GM19455 (cell line): ENCODE data around the gene PARS2.

Experiments used
- ATAC-seq: cut with Tn5 transposase; IDR thresholded peaks from one replicate; pipeline ENCODE4 v1.9.1; 2021; ENCODE audit not compliant: unreplicated experiment

PARS2 gene

DNA sequence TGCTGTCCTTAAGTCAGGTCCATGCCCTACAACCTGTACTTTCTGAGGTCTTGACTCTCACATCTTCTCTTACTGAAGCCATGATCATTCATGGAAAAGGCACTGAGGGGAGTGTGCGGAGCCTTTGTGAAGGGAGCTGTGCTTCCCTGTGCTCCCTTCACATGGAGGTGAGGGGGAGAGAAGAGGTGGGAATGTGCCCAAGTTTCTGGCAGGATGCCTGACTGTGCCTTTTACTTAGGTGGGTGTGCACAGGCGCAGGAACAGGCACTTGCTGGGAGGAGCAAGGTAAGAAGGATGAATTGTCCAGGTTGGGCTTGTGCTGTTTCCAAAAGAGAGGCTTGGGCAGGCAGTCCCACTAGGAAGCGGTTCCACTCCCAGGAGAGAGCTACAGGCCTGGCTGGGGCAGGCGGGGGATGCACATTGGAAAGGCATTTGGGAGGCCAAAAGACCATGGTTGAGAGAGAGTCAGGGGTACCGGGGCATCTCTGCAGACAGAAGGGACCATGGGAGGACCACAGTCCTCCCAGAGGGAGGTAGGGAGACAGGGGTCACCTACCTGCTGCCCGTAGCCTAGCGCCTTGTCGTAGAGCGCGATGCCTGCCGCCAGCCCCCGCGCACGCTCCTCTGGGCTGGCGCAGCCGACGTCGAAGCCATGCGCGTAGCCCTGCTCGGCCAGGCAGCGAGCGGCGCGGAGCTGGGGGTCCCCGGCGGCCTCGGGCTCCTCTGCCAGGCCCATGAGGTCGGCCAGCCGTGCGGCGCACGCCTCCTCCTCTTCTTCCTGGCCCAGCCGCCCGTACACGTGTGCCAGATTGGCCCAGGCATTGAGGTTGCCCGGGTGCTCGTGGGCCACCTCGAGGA lies 35.9 kb upstream of the PARS2 start:
- ATAC-seq = no peak

DNA sequence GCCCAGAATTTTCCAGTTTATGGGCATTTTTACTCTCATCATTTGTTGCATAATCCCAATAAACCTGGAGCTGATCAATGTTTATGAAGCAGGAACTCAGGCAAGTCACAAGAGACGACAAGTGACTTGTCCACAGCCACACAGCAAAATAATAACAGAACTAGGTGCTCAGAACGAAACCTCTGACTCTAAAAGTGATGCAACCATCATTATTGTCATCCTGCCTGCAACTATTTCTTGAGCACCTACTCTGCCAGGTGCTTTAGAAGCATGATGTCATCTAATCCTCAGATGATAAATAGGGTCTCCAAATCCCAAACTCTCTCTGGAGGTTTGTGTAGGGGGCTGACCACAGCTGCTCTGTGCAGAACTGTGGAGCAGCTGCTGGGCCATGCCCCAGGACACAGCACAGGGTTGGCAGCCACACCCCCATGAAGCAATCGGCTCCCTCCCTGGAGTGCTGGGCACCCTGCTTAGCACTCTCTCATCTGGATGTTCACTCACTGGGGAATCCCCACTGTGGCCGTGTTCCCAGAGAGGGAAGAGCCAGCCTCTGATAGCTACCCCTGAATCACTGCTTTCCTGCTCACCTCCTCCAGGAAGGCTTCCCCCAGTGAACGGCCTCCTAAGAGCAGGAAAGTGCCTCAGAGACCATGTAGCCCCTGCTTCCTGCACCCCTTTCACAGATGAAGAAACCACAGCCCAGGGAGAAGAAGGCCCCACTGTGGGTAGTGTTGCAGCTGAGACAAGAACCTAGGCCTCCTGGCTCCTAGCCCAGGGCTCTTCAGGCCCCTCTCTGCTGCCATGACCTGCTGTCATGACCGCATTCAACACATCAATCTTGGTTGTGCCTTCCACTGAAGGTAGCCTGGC lies 34.7 kb upstream of the PARS2 start:
- peak; percentile 41 for ATAC-seq

DNA sequence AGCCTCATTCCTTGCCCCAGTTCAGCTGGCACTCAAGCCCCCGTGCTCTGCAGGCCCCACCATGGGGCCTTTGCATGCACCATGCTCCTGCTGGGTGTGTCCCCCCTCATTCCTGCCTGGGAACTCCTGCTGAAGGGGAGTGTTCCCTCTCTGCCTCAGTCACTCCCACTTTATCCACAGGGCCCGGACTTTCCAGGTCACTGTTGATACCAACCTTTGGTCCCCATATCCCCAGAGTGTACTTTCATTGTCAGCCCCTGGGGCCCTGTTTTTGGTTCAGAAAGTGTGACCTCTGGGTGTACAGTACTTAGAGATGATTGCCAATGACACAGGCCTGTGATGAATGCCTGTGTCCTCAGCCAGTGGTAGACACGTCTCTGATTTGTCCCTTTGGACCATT lies 33.9 kb upstream of the PARS2 start:
- ATAC-seq = no peak

DNA sequence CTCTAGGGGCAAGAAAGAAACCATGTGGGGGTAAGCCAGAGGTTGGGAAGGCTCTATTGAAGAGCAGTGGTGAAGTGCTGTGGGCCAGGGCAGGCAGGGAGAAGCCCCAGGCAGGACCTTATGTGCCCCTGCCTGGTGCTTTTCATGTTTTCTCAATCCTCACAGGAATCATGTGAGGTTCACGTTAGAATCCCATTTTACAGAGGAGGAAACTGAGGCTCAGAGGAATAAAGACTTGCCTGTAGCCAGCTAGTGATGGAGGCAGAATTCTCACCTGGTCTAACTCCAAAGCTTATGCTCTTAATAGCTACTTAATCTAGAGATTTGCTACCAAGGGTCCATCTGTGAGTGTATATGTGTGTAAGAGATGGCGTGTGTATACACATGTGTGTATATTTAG lies 32.6 kb upstream of the PARS2 start:
- no peak for ATAC-seq

DNA sequence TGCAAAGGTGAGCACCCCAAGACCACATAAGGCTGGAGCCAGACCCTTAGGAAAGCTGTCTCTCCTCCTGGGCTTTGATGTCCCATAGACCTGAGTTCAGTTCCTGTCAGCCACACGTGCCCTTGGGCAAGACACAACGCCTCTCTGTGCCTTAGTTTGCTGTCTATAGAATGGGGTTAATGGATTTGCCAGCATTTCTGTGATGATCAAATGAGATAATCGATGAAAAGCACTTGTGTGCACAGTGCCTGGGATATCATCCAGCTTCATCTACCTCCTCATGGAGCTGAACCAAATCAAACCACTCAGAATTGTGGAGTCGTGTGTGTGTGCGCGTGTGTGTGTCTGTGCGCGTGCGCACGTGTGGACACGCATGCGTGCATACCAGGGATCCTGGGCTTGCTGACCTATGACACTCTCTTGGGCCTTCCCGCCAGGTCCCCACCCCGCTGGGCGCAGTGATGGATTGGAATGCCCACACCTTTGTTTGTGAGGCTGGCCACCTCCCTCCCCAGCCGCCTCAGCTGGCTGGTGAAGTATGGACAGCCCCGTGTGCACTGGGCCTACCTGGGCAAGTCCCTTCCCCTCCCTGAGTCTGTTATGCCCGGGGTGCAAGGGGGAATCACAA lies 31.6 kb upstream of the PARS2 start:
- no peak for ATAC-seq

DNA sequence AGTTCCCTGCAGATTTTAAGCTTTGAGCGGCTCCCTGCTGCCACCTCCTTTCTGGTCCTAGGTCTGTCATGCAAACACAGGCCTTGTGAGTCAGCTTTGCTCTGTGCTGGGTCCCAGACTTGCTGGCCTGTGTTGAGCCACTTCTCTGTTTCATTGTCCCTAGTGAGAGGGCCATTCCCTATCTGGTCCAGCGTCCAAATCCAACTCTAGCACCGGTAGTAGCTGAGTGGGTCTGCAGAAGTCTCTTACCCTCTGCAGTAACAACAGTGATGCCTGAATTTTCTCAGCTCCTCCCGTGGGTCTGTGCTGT lies 31.0 kb upstream of the PARS2 start:
- ATAC-seq = no peak

DNA sequence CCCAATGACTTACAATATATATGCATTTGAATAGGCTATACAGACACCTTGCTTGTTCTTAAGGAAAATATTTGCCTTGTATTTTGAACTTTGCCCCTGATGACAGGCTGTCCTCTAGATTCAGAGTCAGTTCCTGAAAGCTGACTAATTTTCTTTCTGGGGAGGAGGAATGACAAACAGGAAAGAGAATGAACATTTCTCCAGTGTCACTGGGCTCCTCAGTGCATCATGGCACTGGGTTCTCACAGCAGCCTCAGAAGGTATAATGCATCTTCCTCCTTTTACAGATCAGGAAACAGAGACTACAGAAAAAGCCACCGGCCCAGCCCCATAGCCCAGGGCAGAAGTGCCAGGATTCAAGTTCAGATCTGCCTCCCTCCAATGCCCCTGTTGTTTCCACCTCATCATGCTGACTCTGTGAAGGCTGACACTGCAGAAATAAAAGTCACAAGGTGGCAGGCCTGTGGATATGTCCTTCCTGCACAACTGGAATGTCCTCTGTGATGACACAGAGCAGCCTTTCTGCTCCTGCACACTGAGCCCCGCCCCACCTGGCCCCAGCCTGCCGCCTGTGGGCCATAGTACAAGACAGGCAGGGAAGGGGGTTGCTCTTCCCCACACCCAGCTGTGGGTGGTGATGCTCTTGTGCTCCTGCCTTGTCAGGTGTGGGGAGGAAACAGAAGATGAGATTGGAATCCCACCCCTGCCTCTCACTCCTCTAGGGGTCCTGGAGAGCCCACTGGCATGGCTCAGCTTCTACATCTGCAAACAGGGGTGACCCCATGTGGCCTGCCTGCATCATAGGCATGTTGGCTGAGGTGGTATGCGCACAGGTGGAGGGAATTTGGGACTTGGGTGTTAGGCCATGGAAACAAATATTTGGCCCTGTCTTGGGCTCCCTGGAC lies 30.4 kb upstream of the PARS2 start:
- no peak for ATAC-seq

DNA sequence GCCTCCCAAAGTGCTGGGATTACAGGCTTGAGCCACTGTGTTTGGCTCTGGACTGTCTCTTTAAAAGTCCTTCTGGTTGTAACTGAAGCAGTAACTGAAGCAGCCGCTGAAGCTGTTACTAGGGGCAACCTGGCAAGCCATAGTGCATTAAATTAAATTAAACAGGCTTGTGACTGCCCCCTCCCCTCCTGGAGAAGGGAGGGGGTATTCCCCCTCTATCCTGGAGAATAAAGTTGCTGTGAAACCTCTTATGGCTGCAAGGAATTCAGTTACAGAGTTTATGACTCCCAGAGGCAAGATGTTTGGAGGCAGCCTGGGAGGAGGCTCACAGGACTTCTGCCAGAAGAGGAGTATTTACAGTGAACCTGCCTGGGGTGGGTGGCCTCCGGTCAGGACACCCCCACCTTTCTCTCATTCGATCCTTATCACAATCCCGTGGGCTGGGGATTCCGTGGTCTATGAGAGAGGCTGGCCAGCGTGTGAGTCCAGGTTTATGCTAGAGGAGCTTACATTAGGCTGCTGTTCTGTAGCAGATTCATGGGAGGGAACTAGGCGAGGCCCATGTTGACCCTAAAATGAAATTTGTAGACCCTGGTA lies 28.5 kb upstream of the PARS2 start:
- no peak for ATAC-seq

DNA sequence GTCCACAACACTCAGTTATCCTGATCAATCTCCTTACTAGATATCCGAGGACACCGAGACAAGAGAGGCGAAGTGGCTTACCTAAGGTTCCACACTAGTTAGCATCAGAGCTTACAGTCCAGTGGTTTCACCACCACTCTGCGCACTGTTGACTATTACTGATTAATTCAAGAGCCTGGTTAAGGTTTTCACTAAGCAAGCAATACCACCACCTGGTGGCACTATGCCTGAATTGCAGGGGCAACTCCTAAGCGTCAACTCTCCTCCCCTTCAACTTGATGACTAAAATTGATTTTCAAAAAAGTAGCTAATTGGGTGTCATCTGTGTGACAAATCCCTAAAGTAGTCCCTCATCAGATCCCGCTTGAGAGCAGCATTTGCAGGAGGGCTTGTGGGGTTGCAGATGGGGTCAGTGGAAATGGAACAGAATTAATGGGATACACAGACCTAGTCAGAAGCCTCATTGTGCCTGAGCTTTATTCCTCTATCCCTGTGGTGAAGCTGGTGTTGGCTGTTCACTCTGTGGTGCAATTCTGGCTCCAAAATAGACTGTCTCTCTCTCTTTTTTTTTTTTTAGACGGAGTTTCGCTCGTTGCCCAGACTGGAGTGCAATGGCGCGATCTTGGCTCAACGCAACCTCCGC lies 27.7 kb upstream of the PARS2 start:
- no peak for ATAC-seq

DNA sequence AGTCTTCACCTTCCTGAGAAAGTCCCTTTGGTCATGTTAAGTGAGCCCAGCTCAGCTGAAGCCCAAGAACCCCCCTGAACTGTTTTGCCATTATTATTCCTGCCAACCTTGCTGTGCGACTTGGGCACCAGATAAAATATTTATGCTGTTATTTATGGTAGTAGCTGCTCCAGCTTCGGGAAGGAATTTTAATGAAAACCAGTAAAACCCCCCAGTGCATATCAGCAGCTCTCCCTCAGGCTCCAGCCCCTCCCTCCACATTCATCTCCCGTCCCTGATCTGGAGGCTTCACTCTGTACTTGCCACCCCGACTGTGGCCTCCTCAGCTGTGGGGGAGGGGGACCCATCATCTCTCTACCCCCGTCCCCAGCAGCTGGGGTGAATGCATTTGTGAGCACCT lies 24.1 kb upstream of the PARS2 start:
- no peak for ATAC-seq

DNA sequence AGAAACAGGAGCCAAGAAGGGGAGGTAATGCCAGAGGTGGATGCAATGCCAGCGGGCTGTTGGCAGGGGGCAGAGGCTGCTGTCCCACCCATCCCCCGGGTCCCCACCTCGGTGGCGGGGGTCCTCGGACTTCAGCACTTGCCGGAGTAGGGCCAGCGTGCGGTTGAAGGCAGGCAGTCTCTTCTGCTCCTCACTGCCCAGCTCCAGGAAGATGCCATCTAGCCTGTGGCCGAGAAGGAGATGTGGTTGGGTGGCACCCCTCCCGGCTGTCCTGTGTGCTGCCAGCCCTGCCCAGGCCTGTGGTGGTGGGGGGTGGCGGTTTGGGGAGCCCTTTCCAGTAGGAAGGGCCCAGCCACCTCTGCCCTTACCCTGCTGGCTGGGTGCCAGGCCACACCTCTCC lies 23.3 kb upstream of the PARS2 start:
- ATAC-seq = no peak

DNA sequence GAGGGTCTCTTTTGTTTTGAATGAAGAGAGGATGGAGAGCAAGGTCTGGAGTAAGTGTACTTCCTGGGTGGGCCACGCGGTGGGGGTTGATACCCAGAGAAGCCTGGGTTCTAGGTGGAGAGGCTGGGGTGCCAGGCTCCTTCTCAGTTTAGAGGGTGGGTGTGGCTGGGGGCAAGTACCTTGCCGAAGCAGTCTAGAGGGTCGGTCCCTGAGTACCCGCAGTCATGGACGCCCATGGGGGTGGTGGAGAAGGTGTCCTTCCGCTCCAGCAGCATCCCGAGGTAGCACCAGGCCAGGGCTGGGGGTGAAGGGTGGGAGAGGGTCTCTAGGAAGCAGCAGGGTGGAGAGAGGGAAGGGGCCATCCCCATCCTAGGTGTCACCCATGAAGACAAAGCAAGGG lies 22.5 kb upstream of the PARS2 start:
- ATAC-seq = no peak

DNA sequence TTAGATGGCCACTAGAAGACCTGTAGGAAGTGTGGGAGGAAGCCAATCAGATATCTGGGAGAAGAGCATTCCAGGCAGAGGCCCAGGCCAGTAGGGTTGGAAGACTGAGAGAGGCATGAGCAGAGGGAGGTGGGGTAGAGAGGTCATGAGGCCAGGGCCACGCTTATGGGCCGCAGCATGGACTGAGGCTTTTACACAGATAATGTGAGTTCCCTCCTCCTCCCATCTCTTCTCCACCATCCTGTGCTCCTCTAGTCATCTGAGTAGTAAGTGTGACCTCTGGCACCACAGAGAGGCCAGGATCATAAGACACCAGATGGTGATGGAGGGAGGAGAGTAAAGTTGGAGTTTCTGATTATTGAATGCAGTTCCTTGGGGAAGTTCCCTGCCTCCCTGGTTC lies 19.7 kb upstream of the PARS2 start:
- no peak for ATAC-seq

DNA sequence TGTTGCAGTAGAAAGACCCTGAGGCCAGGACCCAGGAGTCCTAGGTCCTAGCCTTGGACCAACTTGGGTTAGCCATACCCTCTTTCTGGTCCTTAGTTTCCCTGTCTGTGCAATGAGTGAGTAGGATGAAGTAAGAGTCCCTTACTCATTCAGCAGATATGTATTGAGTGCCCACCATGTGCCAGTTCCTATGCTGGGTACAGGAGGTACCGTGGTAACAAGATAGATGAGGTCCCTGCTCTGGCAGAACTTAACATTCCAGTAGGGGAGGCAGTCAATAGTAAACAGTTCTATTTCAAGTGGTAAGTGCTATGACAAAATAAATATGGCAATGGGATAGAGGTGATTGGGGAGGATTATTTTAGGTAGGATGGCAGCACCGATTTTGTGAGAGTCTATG lies 18.3 kb upstream of the PARS2 start:
- no peak for ATAC-seq

DNA sequence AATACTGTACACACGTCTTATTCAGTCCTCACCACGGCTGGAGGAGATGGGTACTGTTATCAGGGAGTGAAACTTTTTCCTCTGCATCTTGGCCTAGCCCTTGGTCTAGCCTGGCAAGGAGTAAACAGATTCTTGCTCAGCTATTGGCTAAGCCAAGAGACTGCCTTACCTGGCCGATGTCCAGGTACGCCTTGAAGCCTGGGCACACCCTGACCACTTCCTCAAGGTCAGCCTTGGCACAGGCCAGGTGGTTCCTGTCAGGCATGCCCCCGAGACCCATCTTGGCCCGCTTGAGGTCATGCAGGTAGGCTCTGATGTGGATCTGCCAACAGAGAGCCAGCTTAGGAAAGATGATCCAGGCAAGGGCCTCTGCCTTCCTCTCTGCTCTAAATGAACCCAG lies 17.8 kb upstream of the PARS2 start:
- no peak for ATAC-seq

DNA sequence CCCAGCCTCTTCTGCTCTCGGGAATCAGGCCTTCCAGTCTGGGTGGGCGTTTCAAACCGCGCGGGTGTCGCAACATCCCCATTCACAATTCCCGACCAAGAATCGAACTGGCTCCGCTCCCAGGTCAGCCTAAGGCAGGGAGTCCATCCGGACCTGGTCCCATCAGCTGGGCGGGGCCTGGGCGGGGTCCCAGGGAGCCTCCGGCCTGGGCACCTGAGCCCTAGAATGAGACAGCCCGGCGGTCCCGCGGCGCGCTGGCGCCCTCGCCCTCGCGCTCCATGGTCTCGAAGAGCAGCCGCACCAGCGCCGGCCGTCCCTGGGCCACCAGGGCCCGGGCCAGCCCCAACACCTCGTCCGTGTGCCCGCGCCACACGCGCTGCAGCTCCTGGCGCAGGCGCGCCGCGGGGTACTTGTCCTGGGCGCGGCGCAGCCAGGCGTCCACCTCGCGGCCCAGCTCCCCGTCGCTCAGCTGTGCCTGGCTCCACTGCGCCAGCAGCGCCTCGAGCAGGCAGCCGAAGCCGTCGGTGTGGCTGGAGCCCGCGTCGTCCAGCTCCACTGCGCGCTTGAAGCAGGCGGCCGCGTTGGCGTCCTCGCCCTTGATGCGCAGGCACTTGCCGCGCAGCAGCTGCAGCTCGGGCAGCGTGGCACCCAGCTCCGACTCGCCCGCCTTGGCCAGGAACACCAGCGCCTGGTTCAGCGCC lies 16.9 kb upstream of the PARS2 start:
- no peak for ATAC-seq

DNA sequence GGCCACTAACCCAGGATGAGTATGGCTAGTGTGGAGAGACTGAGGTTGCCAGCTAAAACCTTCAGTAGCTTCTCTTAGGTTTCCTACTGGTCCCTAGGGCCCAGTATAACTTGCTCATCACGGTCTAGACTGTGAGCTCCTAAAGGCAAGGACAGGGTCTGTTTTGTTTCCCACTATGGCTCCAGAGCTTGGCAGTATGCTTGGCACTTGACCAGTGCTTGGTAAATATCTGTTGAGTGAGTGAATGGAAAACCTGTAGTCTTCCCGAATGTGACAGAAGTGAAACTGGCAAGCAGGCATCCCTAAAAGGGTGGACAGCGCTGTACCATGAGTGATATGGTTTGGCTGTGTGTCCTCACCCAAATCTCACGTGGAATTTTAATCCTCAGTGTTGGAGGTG lies 13.1 kb upstream of the PARS2 start:
- no peak for ATAC-seq

DNA sequence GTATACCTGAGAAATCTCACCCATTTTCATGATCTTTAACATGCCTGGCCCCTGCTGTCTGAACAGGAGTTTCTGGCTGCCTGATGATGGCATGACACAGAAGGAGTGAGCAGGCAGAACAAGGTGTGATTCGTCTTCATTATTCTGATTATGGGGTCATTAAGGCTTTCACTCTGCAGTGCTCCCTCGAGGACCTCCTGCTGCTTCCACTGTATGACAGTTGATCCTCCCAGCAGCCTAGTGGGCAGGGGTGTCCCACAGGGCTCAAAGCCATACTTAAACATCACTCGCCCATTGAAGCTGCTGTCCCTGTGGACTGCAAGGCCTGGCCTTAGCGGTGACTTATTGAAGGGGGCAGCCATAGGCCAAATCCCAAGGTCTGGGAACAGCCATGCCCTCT lies 12.7 kb upstream of the PARS2 start:
- ATAC-seq = no peak
